ENCODE results near the gene OIT3. TPM values are rescaled to one million over a fixed set of nuclear protein-coding genes. Genes with fewer than 3 reads are reported as not detected.

Gene OIT3
- polyA plus RNA-seq, 1 of the 3 experiments (the other 2 are of a cell fraction): not detected

- no peak overlapping the region for H3K4me3 ChIP-seq (ENCODE audit: low read depth in 2 of 2, low read length in 1 of 2)
These were observed 83.3 kb downstream of the OIT3 start for GRCh38 chr10:72976886-72977285.

GRCh38 chr10:72979709-72980108 is 86.2 kb downstream of the OIT3 start:
- no peaks in the 10 kb centered on the region for H3K9me2 ChIP-seq
- H3K9me3 ChIP-seq: peaks cover 25% of the 10 kb centered on the region
- no peaks in the 10 kb centered on the region for H3K36me3 ChIP-seq (replicated peaks in 1 of 2; ENCODE audit: control insufficient read depth in 1 of 2, insufficient read depth in 2 of 2, low read length in 1 of 2)
- H3K4me3 ChIP-seq (ENCODE audit: low read depth in 2 of 2, low read length in 1 of 2): no peak overlapping the region
- ChIA-PET POLR2A (no interaction called here), CTCF (no interaction called here)
- no peak for DNase-seq
- no peak overlapping the region for H2AFZ ChIP-seq (ENCODE audit: low read depth)
- no peaks in the 10 kb centered on the region for H3K4me1 ChIP-seq (ENCODE audit: control insufficient read depth in 1 of 2, insufficient read depth in 2 of 2, low read depth in 1 of 2, low read length in 1 of 2)
- no peaks in the 10 kb centered on the region for H4K20me1 ChIP-seq (ENCODE audit: insufficient read depth)
- H3F3A ChIP-seq (replicated peaks; ENCODE audit: insufficient read depth): peaks cover 7% of the 10 kb centered on the region
- H3K4me2 ChIP-seq: no peak overlapping the region
- H3K9ac ChIP-seq: no peak overlapping the region
- no peaks in the 10 kb centered on the region for H3K79me2 ChIP-seq (ENCODE audit: insufficient read depth)
- no peaks in the 10 kb centered on the region for H3K27me3 ChIP-seq (ENCODE audit: insufficient read depth)
- no peak overlapping the region for H3K27ac ChIP-seq (ENCODE audit: low read depth in 2 of 2, low read length in 1 of 2)
- TF ChIP-seq GABPA (IDR thresholded peaks at IDR 0.05; ENCODE audit: low read depth) (no peak), EZH2phosphoT487 (IDR thresholded peaks at IDR 0.05; ENCODE audit: borderline replicate concordance, low read depth) (no peak), RCOR1 (IDR thresholded peaks at IDR 0.05; ENCODE audit: low read length) (no peak), CHD2 (IDR thresholded peaks at IDR 0.05; ENCODE audit: low read length, partially characterized antibody) (no peak), JUND (IDR thresholded peaks at IDR 0.05) (no peak), YY1 (IDR thresholded peaks at IDR 0.05; ENCODE audit: low read depth) (no peak), CTCF (IDR thresholded peaks at IDR 0.05) (no peak)
- TF ChIP-seq, protein P1, sequence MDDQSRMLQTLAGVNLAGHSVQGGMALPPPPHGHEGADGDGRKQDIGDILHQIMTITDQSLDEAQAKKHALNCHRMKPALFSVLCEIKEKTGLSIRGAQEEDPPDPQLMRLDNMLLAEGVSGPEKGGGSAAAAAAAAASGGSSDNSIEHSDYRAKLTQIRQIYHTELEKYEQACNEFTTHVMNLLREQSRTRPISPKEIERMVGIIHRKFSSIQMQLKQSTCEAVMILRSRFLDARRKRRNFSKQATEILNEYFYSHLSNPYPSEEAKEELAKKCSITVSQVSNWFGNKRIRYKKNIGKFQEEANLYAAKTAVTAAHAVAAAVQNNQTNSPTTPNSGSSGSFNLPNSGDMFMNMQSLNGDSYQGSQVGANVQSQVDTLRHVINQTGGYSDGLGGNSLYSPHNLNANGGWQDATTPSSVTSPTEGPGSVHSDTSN (IDR thresholded peaks at IDR 0.05): no peak

More at GRCh38 chr10:72976886-72977285, 83.3 kb downstream of the OIT3 start:
- 0% methylated on average over 1 of the region's 1 CpG for WGBS (ENCODE audit: low lambda C conversion rate)
- TF ChIP-seq, protein P2, sequence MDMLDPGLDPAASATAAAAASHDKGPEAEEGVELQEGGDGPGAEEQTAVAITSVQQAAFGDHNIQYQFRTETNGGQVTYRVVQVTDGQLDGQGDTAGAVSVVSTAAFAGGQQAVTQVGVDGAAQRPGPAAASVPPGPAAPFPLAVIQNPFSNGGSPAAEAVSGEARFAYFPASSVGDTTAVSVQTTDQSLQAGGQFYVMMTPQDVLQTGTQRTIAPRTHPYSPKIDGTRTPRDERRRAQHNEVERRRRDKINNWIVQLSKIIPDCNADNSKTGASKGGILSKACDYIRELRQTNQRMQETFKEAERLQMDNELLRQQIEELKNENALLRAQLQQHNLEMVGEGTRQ (IDR thresholded peaks at IDR 0.05; ENCODE audit: borderline replicate concordance, low read depth, low read length): no peak
- TF ChIP-seq, protein P1 (IDR thresholded peaks at IDR 0.05): no peak
- TF ChIP-seq MEF2A (IDR thresholded peaks at IDR 0.05; ENCODE audit: borderline replicate concordance, low read depth) (no peak), FOSL2 (IDR thresholded peaks at IDR 0.05; ENCODE audit: borderline replicate concordance, low read depth) (no peak), NFIC (IDR thresholded peaks at IDR 0.05; ENCODE audit: borderline replicate concordance) (no peak), RFX5 (IDR thresholded peaks at IDR 0.05; ENCODE audit: low read length) (no peak), TCF12 (IDR thresholded peaks at IDR 0.05) (no peak), MAX (IDR thresholded peaks at IDR 0.05; ENCODE audit: low read depth) (no peak), CTCF (IDR thresholded peaks at IDR 0.05) (no peak), EP300 (IDR thresholded peaks at IDR 0.05; ENCODE audit: borderline replicate concordance in 1 of 2, low read depth in 1 of 2, low read length in 1 of 2) (no peak), RAD21 (IDR thresholded peaks at IDR 0.05; ENCODE audit: low read length) (no peak)
- Histone ChIP-seq H2AFZ (ENCODE audit: low read depth) (no peak overlapping the region), H3K9me3 (peaks cover 25% of the 10 kb centered on the region), H4K20me1 (ENCODE audit: insufficient read depth) (no peaks in the 10 kb centered on the region), H3K27me3 (ENCODE audit: insufficient read depth) (no peaks in the 10 kb centered on the region), H3K27ac (ENCODE audit: low read depth in 2 of 2, low read length in 1 of 2) (no peak overlapping the region), H3K4me1 (ENCODE audit: control insufficient read depth in 1 of 2, insufficient read depth in 2 of 2, low read depth in 1 of 2, low read length in 1 of 2) (no peaks in the 10 kb centered on the region), H3K79me2 (ENCODE audit: insufficient read depth) (no peaks in the 10 kb centered on the region), H3K4me2 (no peak overlapping the region), H3K9ac (no peak overlapping the region), H3K9me2 (no peaks in the 10 kb centered on the region), H3F3A (replicated peaks; ENCODE audit: insufficient read depth) (no peaks in the 10 kb centered on the region), H3K36me3 (replicated peaks in 1 of 2; ENCODE audit: control insufficient read depth in 1 of 2, insufficient read depth in 2 of 2, low read length in 1 of 2) (no peaks in the 10 kb centered on the region)
- DNase-seq: no peak
- ChIA-PET POLR2A (no interaction called here), CTCF (no interaction called here)
